B cell (primary cell): ENCODE data around the gene GNG7. TPM values are rescaled to one million over a fixed set of nuclear protein-coding genes. Genes with fewer than 3 reads are reported as not detected.
A peak's percentile ranks its signal among the peaks of the same experiment; 100 is the strongest.
"Not testable (repeated sequence)": the region's sequence is repeated elsewhere in the genome, so short reads cannot be mapped to it uniquely, and the experiment has no call there.

ENCODE experiments used
- ATAC-seq: fragments of 200-7000 bp; cut with Tn5 transposase; one replicate; pipeline ENCODE4 v1.10.0; 2021; ENCODE audit warnings: low read depth, mild to moderate bottlenecking, moderate number of reproducible peaks, moderate library complexity
- CTCF ChIA-PET: fragments of 350-600 bp; sonication (Branson Sonifier 250); formaldehyde crosslinking; loops from one replicate; lab custom pipeline; 2021; ENCODE audit warnings: antibody characterized with exemption, inconsistent platforms; lab: Charles Lee
- POLR2A ChIA-PET: fragments of 350-600 bp; sonication (Branson Sonifier 250); formaldehyde crosslinking; loops from one replicate; lab custom pipeline; 2021; ENCODE audit warnings: antibody characterized with exemption; lab: Charles Lee
- DNase-seq: peaks from one replicate; pipeline ENCODE4 v3.0.0; 2013
- H2AFZ ChIP-seq: 2 replicates; pipeline ENCODE4 v1.6.1; 2012; ENCODE audit warnings: mild to moderate bottlenecking, low read depth, low read length; ENCODE audit not compliant: insufficient read depth, poor library complexity, severe bottlenecking
- H3K27ac ChIP-seq, 2 donors: 1 replicate in 1 of 2; 2 replicates in 1 of 2; pipeline ENCODE4 v1.5.1; 2012 to 2013; ENCODE audit warnings: low read length in 2 of 2, mild to moderate bottlenecking in 2 of 2, moderate library complexity in 1 of 2
- H3K27me3 ChIP-seq, 4 experiments: fragments of 200-600 bp in 1 of 4; sonication (generic) in 1 of 4; replicated peaks in 1 of 4; 1 replicate in 2 of 4; 2 replicates in 2 of 4; pipeline versions ENCODE4 v1.6.1 to v1.7.0; 2013 to 2016; ENCODE audit warnings: low read length in 3 of 4, mild to moderate bottlenecking in 2 of 4, mixed read lengths in 1 of 4, moderate library complexity in 1 of 4; ENCODE audit not compliant: insufficient read depth in 4 of 4, control insufficient read depth in 3 of 4; ENCODE audit errors: control extremely low read depth in 1 of 4
- H3K36me3 ChIP-seq, 2 experiments: replicated peaks in 1 of 2; 1 replicate in 1 of 2; 2 replicates in 1 of 2; pipeline versions ENCODE4 v1.6.1 to v1.7.1; 2013; ENCODE audit warnings: low read length in 1 of 2; ENCODE audit not compliant: insufficient read depth in 2 of 2, control insufficient read depth in 1 of 2; ENCODE audit errors: control extremely low read depth in 1 of 2, extremely low read depth in 1 of 2
- H3K4me1 ChIP-seq, 2 donors: fragments of 200-600 bp in 1 of 2; sonication (generic) in 1 of 2; 1 replicate in 1 of 2; 2 replicates in 1 of 2; pipeline versions ENCODE4 v1.5.1 to v1.6.1; 2013 to 2017; ENCODE audit warnings: low read length in 2 of 2; ENCODE audit not compliant: control insufficient read depth in 2 of 2, insufficient read depth in 2 of 2
- H3K4me2 ChIP-seq: replicated peaks from 2 replicates; pipeline ENCODE3; 2012; ENCODE audit warnings: mild to moderate bottlenecking, low read depth, low read length; ENCODE audit not compliant: poor library complexity, severe bottlenecking
- H3K4me3 ChIP-seq, 5 experiments: fragments of 200-600 bp in 1 of 5; sonication (generic) in 1 of 5; 1 replicate in 3 of 5; 2 replicates in 2 of 5; pipeline versions ENCODE4 v1.5.1 to v1.7.0; 2011 to 2016; ENCODE audit warnings: low read length in 4 of 5, mild to moderate bottlenecking in 4 of 5, low read depth in 2 of 5, control low read depth in 1 of 5, moderate library complexity in 1 of 5; ENCODE audit not compliant: insufficient read depth in 1 of 5; ENCODE audit errors: control extremely low read depth in 1 of 5, extremely low read depth in 1 of 5
- H3K79me2 ChIP-seq: fragments of 200-600 bp; sonication (generic); one replicate; pipeline ENCODE4 v1.6.0; 2016; ENCODE audit warnings: low read length; ENCODE audit not compliant: control insufficient read depth, insufficient read depth
- H3K9ac ChIP-seq: fragments of 200-600 bp; sonication (generic); 2 replicates; pipeline ENCODE4 v1.6.1; 2017; ENCODE audit warnings: mild to moderate bottlenecking, low read length, moderate library complexity
- H3K9me3 ChIP-seq, 3 donors: one replicate each; pipeline versions ENCODE4 v1.6.1 to v1.7.1; 2013; ENCODE audit warnings: low read length in 2 of 3; ENCODE audit not compliant: control insufficient read depth in 2 of 3, insufficient read depth in 1 of 3; ENCODE audit errors: control extremely low read depth in 1 of 3
- H4K20me1 ChIP-seq: 2 replicates; pipeline ENCODE4 v1.6.0; 2012; ENCODE audit warnings: mild to moderate bottlenecking, low read length; ENCODE audit not compliant: insufficient read depth, control insufficient read depth, poor library complexity, severe bottlenecking
- H3K27ac Mint-ChIP-seq: one replicate; pipeline ENCODE4 v1.8.0; 2021; ENCODE audit warnings: mixed read lengths
- H3K27me3 Mint-ChIP-seq: one replicate; pipeline ENCODE4 v1.8.0; 2021; ENCODE audit warnings: mixed read lengths
- H3K4me1 Mint-ChIP-seq: one replicate; pipeline ENCODE4 v1.8.0; 2021; ENCODE audit warnings: mixed read lengths
- H3K4me3 Mint-ChIP-seq: one replicate; pipeline ENCODE4 v1.8.0; 2021; ENCODE audit warnings: mixed read lengths
- H3K9me3 Mint-ChIP-seq: one replicate; pipeline ENCODE4 v1.8.0; 2022; ENCODE audit warnings: mixed read lengths; ENCODE audit not compliant: insufficient read depth
- EZH2 ChIP-seq: IDR thresholded peaks from 2 replicates; pipeline ENCODE4 v1.6.1; 2012; ENCODE audit warnings: borderline replicate concordance, low read depth, mild to moderate bottlenecking, moderate library complexity, low read length; ENCODE audit not compliant: insufficient read depth, poor library complexity, severe bottlenecking
- WGBS: methylation state at CpG from one replicate; pipeline ENCODE4 v1.1.5; 2013; ENCODE audit warnings: missing lambda C conversion rate; ENCODE audit not compliant: insufficient coverage; 5-methylcytosine and 5-hydroxymethylcytosine counted together
- intact Hi-C: fragments of 100-400 bp; cut with micrococcal nuclease; formaldehyde crosslinking; loops from one replicate; pipeline ENCODE4 v1.10.0; 2022
- polyA plus RNA-seq: library from polyadenylated mRNA; depleted of rRNA; stranded (reverse); fragments of >200 nt; gene quantifications from 2 replicates; pipeline ENCODE4 v1.2.3, GENCODE V29; 2012
- total RNA-seq, 2 donors: library from RNA; stranded (reverse); fragments of 120-200 nt in 1 of 2; gene quantifications; 1 replicate in 1 of 2; 2 replicates in 1 of 2; pipeline versions ENCODE4 v1.2.3 to v1.2.4, GENCODE V29; 2013 to 2022
- TF ChIP-seq, protein P1 (sequence below): fragments of 200-600 bp; IDR thresholded peaks from one replicate; pipeline ENCODE4 v1.8.0; 2022; ENCODE audit warnings: antibody characterized with exemption, mild to moderate bottlenecking

The GNG7 gene
- total and polyA plus RNA-seq, 2 donors (not counting 1 experiment from before 2014, with no cell fraction given): 76.3 to 153 TPM

DNA sequence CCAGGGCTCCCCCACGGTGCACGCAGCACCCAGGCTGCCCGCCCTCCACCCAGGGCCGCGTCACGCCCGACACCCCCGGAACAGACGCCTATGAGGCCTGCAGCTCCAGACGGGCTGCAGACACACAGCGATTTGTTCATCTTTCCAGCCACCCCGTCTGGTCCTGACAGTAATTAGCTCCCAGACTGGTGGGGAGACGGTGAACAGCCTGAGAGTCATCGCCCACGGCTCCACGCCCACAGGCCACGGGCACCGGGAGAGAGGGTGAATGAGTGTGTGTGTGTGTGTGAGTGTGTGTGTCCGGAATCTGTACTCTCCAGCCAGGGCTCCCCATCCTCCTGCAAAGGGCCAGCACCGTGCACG, 208.4 kb downstream of the GNG7 start:
- POLR2A ChIA-PET: no interaction called here
- peaks cover 37% of the 10 kb centered on the region for H3K4me1 Mint-ChIP-seq
- peak overlapping the region; percentile 41 for H3K27ac Mint-ChIP-seq
- H3K4me3 ChIP-seq: peak overlapping the region in 2 of 5 experiments; percentile 72 to 85
- intact Hi-C loops: loop anchor here (2.0 kb wide), 1 partner anchor 17 kb away; the partner anchor contains the start of gene GADD45B
- H3K79me2 ChIP-seq: no peaks in the 10 kb centered on the region
- H2AFZ ChIP-seq: peak overlapping the region; percentile 78
- ATAC-seq (no peak), DNase-seq (no peak)
- peak overlapping the region; percentile 90 for H3K9ac ChIP-seq
- H3K27ac ChIP-seq: no peak overlapping the region
- H3K36me3 ChIP-seq: no peaks in the 10 kb centered on the region
- peak overlapping the region; percentile 85 for H3K4me3 Mint-ChIP-seq
- TF ChIP-seq, protein P1, sequence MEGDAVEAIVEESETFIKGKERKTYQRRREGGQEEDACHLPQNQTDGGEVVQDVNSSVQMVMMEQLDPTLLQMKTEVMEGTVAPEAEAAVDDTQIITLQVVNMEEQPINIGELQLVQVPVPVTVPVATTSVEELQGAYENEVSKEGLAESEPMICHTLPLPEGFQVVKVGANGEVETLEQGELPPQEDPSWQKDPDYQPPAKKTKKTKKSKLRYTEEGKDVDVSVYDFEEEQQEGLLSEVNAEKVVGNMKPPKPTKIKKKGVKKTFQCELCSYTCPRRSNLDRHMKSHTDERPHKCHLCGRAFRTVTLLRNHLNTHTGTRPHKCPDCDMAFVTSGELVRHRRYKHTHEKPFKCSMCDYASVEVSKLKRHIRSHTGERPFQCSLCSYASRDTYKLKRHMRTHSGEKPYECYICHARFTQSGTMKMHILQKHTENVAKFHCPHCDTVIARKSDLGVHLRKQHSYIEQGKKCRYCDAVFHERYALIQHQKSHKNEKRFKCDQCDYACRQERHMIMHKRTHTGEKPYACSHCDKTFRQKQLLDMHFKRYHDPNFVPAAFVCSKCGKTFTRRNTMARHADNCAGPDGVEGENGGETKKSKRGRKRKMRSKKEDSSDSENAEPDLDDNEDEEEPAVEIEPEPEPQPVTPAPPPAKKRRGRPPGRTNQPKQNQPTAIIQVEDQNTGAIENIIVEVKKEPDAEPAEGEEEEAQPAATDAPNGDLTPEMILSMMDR: no peak
- TF ChIP-seq EZH2: no peak
- peaks cover 26% of the 10 kb centered on the region for H3K27me3 Mint-ChIP-seq
- 89% methylated on average over 20 of the region's 21 CpGs for WGBS
- H4K20me1 ChIP-seq: peaks cover 16% of the 10 kb centered on the region
- peaks cover 0 to 16% (median 0%) of the 10 kb centered on the region in 3 donors for H3K9me3 ChIP-seq
- CTCF ChIA-PET: interaction anchor here (1.4 to 2.0 kb wide), 2 partner anchors 16 to 143 kb away, joined by 3 to 4 read pairs; no protein-coding TSS in a partner anchor
- peaks cover 36 to 43% of the 10 kb centered on the region in 2 donors for H3K4me1 ChIP-seq
- no peaks in the 10 kb centered on the region for H3K9me3 Mint-ChIP-seq
- H3K4me2 ChIP-seq: peak overlapping the region; percentile 100
- peaks cover 0 to 46% (median 19%) of the 10 kb centered on the region in 4 experiments for H3K27me3 ChIP-seq

DNA sequence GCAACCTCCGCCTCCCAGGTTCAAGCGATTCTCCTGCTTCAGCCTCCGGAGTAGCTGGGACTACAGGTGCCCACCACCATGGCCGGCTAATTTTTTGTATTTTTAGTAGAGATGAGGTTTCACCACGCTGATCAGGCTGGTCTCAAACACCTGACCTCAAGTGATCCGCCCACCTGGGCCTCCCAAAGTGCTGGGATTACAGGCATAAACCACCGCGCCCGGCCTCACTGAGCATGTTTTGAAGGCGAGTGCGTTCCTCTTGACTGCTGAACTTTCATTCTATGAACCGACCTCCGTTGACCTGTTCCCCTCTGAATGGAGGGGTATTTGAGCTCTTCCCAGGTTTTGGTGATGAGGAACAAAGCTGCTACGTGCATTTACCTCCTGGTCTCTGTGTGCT, 209.0 kb downstream of the GNG7 start:
- H3K4me1 ChIP-seq: peaks cover 42 to 48% of the 10 kb centered on the region in 2 donors
- H3K9ac ChIP-seq, DNase-seq, H3K9me3 Mint-ChIP-seq, H3K79me2 ChIP-seq, intact Hi-C loops, H3K4me3 ChIP-seq, ATAC-seq, H3K27ac Mint-ChIP-seq, H3K4me2 ChIP-seq, H3K36me3 ChIP-seq, H2AFZ ChIP-seq, H3K27ac ChIP-seq: not testable (repeated sequence)
- H3K4me3 Mint-ChIP-seq: peak overlapping the region; percentile 85
- peaks cover 41% of the 10 kb centered on the region for H3K4me1 Mint-ChIP-seq
- H4K20me1 ChIP-seq: peaks cover 16% of the 10 kb centered on the region
- ChIA-PET POLR2A (interaction anchor here (1.2 to 1.4 kb wide), 2 partner anchors 13 to 15 kb away, joined by 4 to 5 read pairs; no protein-coding TSS in a partner anchor), CTCF (interaction anchor here (0.9 to 2.0 kb wide), 3 partner anchors 16 to 144 kb away, joined by 3 to 4 read pairs (median 3); no protein-coding TSS in a partner anchor)
- 82% methylated on average over 11 of the region's 14 CpGs for WGBS
- peaks cover 29% of the 10 kb centered on the region for H3K27me3 Mint-ChIP-seq
- peaks cover 0 to 16% (median 0%) of the 10 kb centered on the region in 3 donors for H3K9me3 ChIP-seq
- H3K27me3 ChIP-seq: peaks cover 0 to 51% (median 21%) of the 10 kb centered on the region in 4 experiments
